Brain pericyte (primary cell): ENCODE results near the gene RANBP3.
"Not testable (repeated sequence)": the region's sequence is repeated elsewhere in the genome, so short reads cannot be mapped to it uniquely, and the experiment has no call there.

Experiments used
- DNase-seq: peaks from one replicate; pipeline ENCODE4 v3.0.0-alpha.2; 2012; ENCODE audit warnings: low read depth, low spot score

The RANBP3 gene

DNA sequence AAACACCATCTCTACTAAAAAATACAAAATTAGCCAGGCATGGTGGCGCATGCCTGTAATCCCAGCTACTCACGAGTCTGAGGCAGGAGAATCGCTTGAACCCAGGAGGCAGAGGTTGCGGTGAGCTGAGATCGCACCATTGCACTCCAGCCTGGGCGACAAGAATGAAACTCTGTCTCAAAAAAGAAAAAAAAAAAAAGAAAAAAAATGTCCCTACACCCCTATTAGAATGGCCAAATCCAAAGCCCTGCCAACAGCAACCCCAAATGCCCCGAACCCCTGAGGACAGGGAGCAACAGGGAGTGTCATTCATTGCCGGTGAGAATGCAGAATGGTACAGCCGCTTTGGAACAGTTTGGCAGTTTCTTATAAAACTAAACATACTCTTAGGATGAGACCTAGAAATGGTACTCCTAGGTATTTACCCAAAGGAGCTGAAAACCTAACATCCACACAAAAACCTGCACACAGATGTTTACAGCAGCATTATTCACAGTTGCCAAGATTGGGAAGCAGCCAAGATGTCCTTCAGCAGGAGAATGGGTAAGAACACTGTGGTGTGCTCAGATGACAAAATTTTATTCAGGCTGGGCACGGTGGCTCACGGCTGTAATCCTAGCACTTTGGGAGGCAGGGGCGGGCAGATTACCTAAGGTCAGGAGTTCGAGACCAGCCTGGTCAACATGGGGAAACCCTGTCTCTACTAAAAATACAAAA is 94.6 kb downstream of the RANBP3 start:
- DNase-seq = not testable (repeated sequence)

DNA sequence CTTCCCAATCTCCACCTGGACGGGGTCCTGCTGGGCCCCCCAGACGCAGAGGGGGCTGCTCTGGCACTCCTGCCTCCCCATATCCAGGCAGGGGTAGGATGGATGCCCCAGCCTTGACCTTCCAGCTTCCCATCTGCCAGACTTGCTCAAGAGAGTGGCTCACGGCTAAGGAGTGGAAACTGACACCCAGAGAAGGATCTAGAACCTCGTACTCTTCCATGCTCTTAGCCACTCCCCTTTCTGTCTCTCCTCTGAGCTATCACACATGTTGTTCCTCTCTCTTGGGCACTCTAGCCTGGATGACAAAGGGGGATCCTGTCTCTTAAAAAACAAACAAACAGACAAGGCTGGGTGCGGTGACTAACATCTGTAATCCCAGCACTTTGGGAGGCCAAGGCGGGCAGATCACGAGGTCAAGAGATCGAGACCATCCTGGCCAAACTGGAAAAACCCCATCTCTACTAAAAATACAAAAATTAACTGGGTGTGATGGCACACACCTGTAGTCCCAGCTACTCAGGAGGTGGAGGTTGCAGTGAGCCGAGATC is 95.4 kb downstream of the RANBP3 start:
- DNase-seq = no peak

DNA sequence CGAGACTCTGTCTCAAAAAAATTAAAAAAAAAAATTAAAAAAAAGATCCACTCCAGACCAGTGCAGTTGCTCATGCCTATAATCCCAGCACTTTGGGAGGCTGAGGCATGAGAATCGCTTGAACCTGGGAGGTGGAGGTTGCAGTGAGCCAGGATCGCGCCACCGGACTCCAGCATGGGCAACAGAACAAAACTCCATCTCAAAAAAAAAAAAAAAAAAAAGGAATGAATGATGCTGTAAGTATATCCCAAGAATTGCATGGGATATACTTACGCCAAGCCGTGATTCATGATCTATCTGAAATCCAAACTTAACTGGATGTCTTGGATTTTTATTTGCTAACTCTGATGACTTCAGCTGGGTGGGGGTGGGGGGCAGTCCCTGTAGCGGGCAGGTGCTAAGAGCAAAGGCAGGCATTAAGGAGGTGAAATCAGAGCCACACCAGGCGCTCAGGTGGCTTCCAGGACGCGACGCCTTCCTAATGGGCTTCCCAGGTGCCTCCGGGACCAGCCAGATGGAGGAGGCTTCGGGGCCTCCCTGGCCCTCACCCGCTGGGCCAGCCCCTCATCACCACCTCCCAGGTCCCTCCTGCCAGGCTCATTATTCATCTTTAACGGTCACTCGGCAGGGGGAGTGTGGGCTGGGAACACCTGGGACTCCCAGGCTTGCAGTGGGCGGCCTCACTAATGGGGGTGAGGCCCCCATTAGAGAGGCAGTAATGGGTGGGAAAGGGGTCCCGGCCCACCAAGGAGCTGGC is 96.2 kb downstream of the RANBP3 start:
- DNase-seq = no peak

DNA sequence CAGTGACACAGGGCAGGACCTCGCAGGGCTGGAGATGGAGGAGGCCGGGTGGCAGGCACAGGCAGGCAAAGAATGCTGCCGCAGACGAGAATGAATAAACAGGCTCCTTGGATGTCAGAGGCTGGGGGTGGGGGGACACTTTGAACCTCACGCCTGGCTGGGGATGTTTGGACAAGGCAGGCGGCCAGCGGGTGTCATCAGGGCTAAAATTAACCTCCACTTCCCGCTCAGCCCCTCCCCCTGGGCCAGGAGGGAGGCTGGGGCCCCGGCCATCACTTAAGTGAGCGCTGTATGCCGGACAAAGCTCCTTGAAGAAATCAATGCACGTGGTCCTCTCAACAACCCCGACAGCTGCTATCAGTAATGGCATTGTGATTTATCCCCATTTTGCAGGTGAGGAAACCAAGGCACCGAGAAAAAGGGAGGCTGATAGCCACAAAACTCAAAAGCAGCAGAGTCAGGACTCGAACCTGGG is 97.3 kb downstream of the RANBP3 start:
- DNase-seq = peak; percentile 48

DNA sequence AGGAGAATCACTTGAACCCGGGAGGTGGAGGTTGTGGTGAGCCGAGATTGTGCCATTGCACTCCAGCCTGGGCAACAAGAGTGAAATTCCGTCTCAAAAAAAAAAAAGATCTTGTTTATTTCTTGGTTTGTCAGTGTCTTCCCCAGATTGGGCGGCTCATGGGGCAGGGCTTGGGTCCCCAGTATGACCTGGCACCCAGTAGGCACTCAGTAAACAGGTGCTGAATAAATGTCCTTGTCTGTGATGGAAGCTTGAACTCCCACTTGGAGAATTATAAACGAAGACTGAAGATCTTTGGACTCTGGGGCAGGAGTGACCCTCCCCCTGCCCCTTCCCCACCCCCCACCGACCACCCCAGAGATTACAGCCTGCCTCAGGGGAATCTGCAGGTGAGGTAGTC is 97.7 kb downstream of the RANBP3 start:
- DNase-seq = no peak

DNA sequence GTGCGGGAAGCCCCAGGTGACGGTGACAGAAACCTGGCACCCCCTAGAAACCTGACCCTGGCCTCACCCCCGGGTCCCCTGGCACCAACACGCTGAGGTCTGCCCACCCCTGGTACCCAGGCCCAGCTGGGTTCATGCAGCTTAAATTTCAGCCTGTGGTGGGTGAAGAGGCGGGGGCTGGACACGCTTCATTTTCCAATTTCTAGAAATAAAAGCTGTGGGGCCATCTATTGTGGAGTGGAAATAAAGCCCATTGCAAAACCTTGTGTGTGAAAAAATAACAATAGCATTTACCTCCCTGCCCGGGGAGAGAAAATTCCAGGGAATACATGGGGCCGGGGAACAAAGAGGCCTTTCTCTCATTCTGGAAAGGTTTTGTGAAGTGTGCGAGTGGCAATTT is 100.1 kb downstream of the RANBP3 start:
- DNase-seq = no peak

DNA sequence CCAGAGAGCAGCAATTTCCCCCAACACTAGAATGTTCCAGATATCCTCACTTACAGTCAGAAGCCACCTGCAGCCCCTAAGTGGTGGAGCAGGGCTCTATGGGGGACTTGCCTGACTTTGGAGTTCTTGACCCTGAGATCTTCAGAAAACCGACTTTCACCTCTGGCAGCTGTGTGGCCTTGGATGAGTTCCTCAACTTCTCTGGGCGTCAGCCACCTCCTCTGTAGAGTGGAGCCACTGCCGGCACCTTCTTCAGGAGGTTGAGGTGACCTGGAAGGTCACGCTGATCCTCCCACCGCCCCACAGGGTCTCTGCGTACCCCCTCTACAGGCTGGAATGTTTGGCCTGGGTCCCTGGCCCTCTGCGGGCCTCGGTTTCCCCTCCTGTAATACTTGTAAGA is 100.5 kb downstream of the RANBP3 start:
- DNase-seq = no peak

DNA sequence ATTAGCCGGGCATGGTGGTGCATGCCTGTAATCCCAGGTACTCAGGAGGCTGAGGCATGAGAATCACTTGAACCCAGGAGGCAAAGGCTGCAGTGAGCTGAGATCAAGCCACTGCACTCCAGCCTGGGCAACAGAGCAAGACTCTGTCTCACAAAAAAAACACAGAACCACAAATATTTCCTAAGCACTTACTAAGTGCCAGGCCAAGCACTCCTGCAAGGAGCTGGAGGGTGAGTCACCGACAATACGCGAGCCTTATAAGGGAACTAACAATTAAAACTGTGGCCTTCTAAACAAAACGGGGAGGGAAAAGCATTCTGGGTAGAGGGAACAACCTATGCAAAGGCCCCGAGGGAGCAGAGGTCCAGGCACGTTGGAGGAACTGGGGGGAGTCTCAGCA is 103.4 kb downstream of the RANBP3 start:
- not testable (repeated sequence) for DNase-seq

DNA sequence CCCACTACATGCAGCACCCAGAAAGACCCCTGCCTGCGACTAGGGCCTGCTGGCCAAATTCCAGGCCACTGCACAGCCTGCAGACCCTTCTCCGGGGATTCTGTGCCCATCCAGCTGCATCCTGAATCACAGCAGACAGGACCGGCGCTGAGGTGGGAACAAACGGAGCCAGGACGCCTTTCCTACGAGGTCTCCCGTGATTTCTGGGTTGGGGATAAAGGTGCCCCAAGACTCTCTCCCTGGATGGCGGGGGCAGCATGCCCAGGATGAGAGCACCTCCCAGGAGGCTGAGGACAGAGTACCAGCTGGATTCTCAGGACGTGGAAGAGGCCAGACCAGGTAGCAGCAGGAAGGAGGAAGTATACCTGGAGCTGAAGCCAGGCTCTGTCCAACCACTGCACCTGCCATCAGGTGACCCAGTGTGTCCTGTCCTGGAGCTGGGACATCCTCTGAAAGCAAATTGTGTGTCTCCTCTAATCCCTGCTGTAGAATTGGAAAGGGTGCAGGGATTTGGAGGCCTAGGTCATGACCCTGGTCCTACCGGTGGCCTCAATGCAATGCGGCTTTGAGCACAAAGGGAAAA is 104.2 kb downstream of the RANBP3 start:
- no peak for DNase-seq

DNA sequence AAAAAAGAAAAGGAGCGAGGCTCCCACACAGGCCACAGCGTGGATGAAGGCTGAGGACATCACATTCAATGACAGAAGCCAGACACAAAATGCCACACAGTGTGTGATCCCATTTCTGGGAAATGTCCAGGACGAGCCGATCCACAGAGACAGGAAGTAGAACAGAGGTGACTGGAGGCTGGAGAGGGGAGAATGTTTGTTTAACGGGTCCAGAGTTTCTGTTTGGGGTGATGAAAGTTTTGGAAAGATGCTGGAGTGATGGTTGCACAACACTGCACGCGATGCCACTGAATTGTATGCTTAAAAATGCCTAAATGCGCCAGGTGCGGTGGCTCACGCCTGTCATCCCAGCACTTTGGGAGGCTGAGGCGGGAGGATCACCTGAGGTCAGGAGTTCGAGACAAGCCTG is 107.0 kb downstream of the RANBP3 start:
- no peak for DNase-seq

DNA sequence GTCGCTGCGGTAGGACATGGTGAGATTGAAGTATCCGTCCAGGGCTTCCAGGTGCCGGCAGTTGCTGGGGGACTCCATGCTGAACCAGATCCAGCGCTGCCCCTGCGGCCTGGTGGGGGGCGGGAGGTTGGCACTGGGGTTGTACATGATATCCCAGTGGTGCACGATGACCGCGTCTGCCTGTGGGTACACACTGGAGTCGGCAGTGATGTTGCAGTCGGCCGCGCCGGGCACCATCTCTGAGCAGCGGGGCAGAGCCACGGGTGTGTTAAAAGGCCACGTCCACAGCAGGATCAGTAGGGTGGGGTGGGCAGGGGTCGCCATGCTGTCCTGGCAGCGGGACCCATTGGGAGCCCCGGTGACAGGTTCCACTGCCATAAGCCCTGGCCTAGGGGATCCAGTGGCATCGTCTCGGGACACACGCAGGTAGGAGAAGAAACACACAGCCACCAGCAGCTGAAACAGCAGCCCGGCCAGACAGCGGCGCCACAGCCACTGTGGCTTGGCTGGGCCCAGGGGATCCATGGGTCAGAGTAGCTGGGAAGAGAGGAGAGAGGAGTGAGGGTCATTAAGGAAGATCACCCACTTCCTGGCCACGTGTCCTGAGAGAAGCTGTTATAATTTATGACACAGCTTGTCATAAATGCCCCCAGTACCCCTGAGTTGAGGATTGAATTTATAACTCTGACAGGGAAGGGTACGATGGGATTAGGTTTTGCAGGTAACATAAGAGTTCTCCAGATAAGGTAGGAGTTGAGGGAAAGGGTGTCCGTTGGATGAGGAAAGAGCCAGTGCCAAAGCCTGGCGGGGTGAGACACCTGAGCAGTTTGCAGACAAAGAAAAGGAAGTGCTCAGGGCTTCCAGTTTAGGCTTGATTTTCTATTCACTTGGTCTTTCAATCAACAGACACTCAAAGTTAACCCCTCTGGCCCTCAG is 110.5 kb downstream of the RANBP3 start:
- DNase-seq = no peak
